22Rv1 (cell line): ENCODE results near the gene STXBP6.

Source experiments
- ZFX ChIP-seq: fragments of 450-650 bp; IDR thresholded peaks from 2 replicates; pipeline ENCODE4 v1.6.1; 2017; ENCODE audit warnings: antibody characterized with exemption, borderline replicate concordance
- TF ChIP-seq, protein P1 (sequence below): fragments of 450-650 bp; IDR thresholded peaks from 2 replicates; pipeline ENCODE4 v1.5.1; 2017; ENCODE audit warnings: mild to moderate bottlenecking

GRCh38 chr14:24880689-24881088, 169.3 kb downstream of the STXBP6 start:
- TF ChIP-seq, protein P1, sequence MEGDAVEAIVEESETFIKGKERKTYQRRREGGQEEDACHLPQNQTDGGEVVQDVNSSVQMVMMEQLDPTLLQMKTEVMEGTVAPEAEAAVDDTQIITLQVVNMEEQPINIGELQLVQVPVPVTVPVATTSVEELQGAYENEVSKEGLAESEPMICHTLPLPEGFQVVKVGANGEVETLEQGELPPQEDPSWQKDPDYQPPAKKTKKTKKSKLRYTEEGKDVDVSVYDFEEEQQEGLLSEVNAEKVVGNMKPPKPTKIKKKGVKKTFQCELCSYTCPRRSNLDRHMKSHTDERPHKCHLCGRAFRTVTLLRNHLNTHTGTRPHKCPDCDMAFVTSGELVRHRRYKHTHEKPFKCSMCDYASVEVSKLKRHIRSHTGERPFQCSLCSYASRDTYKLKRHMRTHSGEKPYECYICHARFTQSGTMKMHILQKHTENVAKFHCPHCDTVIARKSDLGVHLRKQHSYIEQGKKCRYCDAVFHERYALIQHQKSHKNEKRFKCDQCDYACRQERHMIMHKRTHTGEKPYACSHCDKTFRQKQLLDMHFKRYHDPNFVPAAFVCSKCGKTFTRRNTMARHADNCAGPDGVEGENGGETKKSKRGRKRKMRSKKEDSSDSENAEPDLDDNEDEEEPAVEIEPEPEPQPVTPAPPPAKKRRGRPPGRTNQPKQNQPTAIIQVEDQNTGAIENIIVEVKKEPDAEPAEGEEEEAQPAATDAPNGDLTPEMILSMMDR: no peak
- no peak for TF ChIP-seq ZFX
